GM12872 (cell line): ENCODE results near the gene KLHL4.

Source experiments
- CTCF ChIP-seq: IDR thresholded peaks from 3 replicates; pipeline ENCODE4 v1.5.1; 2011; ENCODE audit warnings: low read depth, mild to moderate bottlenecking, low read length, moderate library complexity; ENCODE audit not compliant: insufficient read depth

The KLHL4 gene

GRCh38 chrX:87525771-87526229 is 8.2 kb downstream of the KLHL4 start:
- TF ChIP-seq CTCF, result no peak

- TF ChIP-seq CTCF, result no peak
These were observed 8.7 kb downstream of the KLHL4 start for GRCh38 chrX:87526281-87526680.

DNA sequence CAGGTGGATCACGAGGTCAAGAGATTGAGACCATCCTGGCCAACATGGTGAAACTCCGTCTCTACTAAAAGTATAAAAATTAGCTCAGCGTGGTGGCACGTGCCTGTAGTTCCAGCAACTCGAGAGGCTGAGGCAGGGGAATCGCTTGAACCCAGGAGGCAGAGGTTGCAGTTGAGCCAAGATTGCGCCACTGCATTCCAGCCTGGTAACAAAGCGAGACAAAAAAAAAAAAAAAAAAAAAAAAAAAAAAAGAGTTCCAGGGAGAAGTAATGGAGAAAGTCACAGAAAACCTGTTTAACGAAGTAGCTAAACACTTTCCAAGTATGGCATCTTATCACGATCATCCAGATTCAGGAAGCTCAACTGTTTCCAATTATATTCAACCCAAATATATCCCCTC is 10.9 kb downstream of the KLHL4 start:
- no peak for TF ChIP-seq CTCF

DNA sequence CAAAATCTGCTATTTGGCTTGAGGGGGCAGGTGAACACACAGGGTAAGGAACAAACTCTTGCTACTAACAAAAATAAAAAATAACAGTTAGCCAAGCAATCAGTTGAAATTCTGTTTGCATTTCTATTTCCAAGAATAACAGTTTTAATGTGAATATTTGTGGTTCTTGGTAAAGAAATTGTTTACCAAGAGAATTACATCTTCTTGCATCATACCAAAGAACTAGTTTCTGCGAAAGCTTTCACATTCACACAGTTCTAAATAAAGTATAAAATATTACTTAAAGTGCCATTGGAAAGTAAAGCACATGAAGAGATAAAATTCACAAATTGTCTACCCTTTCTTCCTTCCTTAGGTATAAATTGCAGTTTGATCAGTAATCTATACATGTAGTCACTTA is 54.4 kb downstream of the KLHL4 start:
- TF ChIP-seq CTCF, result no peak

DNA sequence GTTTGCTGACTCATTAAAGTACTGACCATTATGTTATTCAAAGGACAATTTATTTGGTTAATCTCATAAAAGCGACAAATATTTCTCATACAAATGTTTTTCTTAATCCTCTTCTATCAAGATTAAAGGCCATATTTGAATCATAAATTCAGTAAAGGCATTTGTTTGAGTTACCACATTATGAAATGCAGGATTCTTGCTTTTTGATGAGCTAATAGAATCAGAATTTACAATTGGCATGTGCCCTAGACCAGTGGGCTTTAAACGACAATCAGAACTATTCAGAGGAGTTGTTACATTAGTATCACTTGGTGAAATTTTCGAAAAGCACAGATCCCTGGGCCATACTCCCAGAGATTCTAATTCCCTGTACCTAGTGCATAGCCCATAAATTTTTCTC is 55.3 kb downstream of the KLHL4 start:
- no peak for TF ChIP-seq CTCF

DNA sequence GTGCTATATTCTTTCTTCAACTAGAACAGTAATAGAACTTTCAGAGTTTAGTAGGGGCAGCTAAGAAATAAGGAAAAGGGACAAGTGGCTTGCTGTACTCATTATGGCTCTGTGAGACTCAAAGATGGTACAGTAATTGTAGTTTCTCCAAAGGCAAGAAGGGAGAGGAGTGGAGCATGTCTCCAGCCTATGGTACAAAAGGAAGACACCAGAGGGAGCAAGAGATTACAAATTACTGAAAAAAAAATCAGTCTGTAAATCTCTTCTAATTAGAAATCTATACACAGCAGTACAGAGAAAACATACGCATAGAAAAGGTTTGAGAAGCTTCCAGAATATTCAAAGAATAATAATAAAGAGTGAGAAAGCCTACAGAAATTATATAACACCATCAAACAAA is 61.4 kb downstream of the KLHL4 start:
- no peak for TF ChIP-seq CTCF

- no peak for TF ChIP-seq CTCF
These were observed 63.3 kb downstream of the KLHL4 start for GRCh38 chrX:87580862-87581261.

DNA sequence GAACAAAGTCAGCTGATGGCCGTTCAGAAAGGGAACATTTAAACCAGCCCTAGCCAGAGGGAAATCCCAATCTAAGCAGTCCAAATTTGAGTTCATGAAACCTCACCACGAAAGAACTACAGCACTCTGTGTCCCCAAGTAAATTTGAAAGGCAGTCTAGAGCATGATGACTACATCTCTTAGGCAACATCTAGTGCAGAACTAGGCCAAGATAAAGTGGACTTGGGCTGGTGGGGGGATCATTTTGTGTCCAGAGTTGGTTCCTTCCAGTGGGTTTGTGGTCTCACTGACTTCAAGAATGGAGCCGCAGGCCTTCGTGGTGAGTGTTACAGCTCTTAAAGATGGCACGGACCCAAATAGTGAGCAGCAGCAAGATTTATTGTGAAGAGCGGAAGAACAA is 64.9 kb downstream of the KLHL4 start:
- no peak for TF ChIP-seq CTCF
